Endothelial cell of umbilical vein (primary cell): ENCODE results near the gene UBE2Q2. TPM values are rescaled to one million over a fixed set of nuclear protein-coding genes. Genes with fewer than 3 reads are reported as not detected.
A peak's percentile ranks its signal among the peaks of the same experiment; 100 is the strongest.

Experiments used
- BruUV-seq: library from RNA; stranded (reverse); fragments of 400-500 nt; replicated peaks from 2 replicates; lab custom pipeline; 2021; lab: Mats Ljungman, UMichigan
- CTCF ChIA-PET: fragments of 300-600, 350-600 bp; sonication (Branson Sonifier 250); formaldehyde crosslinking; loops from one replicate; lab custom pipeline; 2021; ENCODE audit warnings: antibody characterized with exemption, inconsistent platforms; lab: Charles Lee
- POLR2A ChIA-PET: fragments of 300-600, 350-600 bp; sonication (Branson Sonifier 250); formaldehyde crosslinking; loops from one replicate; lab custom pipeline; 2021; ENCODE audit warnings: antibody characterized with exemption, inconsistent platforms; lab: Charles Lee
- DNase-seq: peaks from one replicate; pipeline ENCODE4 v3.0.0-alpha.2; 2011; ENCODE audit warnings: low read depth, low spot score
- FAIRE-seq: peaks from 2 replicates; lab custom pipeline; 2011; peaks lifted over from hg19 to GRCh38; lab: Jason Lieb, UNC
- H2AFZ ChIP-seq: 2 replicates; pipeline ENCODE4 v1.6.0; 2012; ENCODE audit warnings: low read depth, low read length, control low read depth, inconsistent platforms
- H3K27ac ChIP-seq: 2 replicates; pipeline ENCODE4 v1.5.1; 2011; ENCODE audit warnings: low read depth, mild to moderate bottlenecking, control low read depth, low read length, moderate library complexity; ENCODE audit not compliant: insufficient read depth
- H3K27me3 ChIP-seq, 2 experiments: 2 replicates each; pipeline versions ENCODE4 v1.6.0 to v1.6.1; 2011; ENCODE audit warnings: low read length in 2 of 2, mixed read lengths in 1 of 2; ENCODE audit not compliant: control insufficient read depth in 2 of 2, insufficient read depth in 2 of 2
- H3K36me3 ChIP-seq, 2 experiments: 2 replicates in 1 of 2; 3 replicates in 1 of 2; pipeline ENCODE4 v1.5.1; 2011; ENCODE audit warnings: low read length in 2 of 2, mild to moderate bottlenecking in 1 of 2, moderate library complexity in 1 of 2; ENCODE audit not compliant: control insufficient read depth in 2 of 2, insufficient read depth in 2 of 2; ENCODE audit errors: extremely low read depth in 1 of 2
- H3K4me1 ChIP-seq: 3 replicates; pipeline ENCODE4 v1.5.1; 2011; ENCODE audit warnings: mild to moderate bottlenecking, low read length; ENCODE audit not compliant: control insufficient read depth, insufficient read depth; ENCODE audit errors: extremely low read depth
- H3K4me2 ChIP-seq: 2 replicates; pipeline ENCODE4 v1.6.1; 2011; ENCODE audit warnings: low read length, control low read depth, mixed read lengths; ENCODE audit not compliant: insufficient read depth
- H3K4me3 ChIP-seq, 3 experiments: fragments of 200-600 bp in 1 of 3; sonication (generic), shearing (Covaris generic) in 1 of 3; replicated peaks in 1 of 3; 2 replicates each; pipeline ENCODE4 v1.5.1; 2011 to 2016; ENCODE audit warnings: control low read depth in 3 of 3, low read length in 3 of 3, mild to moderate bottlenecking in 2 of 3, inconsistent platforms in 1 of 3, low read depth in 1 of 3, moderate library complexity in 1 of 3; ENCODE audit not compliant: insufficient read depth in 1 of 3
- H3K79me2 ChIP-seq: 2 replicates; pipeline ENCODE4 v1.6.0; 2012; ENCODE audit warnings: low read length, inconsistent platforms; ENCODE audit not compliant: control insufficient read depth, insufficient read depth
- H3K9ac ChIP-seq: replicated peaks from 2 replicates; pipeline ENCODE3; 2011; ENCODE audit warnings: low read length, control low read depth; ENCODE audit not compliant: insufficient read depth; ENCODE audit errors: extremely low read depth
- H3K9me1 ChIP-seq: replicated peaks from 3 replicates; pipeline ENCODE4 v1.6.0; 2011; ENCODE audit warnings: mild to moderate bottlenecking, low read length; ENCODE audit not compliant: control insufficient read depth, insufficient read depth; ENCODE audit errors: extremely low read depth
- H3K9me3 ChIP-seq: replicated peaks from 2 replicates; pipeline ENCODE4 v1.5.1; 2012; ENCODE audit warnings: low read length, inconsistent platforms; ENCODE audit not compliant: control insufficient read depth, insufficient read depth
- H4K20me1 ChIP-seq: replicated peaks from 2 replicates; pipeline ENCODE3; 2011; ENCODE audit warnings: mild to moderate bottlenecking, low read length; ENCODE audit not compliant: control insufficient read depth, insufficient read depth; ENCODE audit errors: extremely low read depth
- CTCF ChIP-seq, 2 donors: IDR thresholded peaks; 1 replicate in 1 of 2; 2 replicates in 1 of 2; pipeline ENCODE4 v1.5.1; 2011; ENCODE audit warnings: low read length in 2 of 2, mild to moderate bottlenecking in 2 of 2, moderate library complexity in 2 of 2, control low read depth in 1 of 2, inconsistent platforms in 1 of 2, low read depth in 1 of 2; ENCODE audit not compliant: insufficient read depth in 1 of 2; ENCODE audit errors: extremely low read depth in 1 of 2
- EZH2 ChIP-seq: IDR thresholded peaks from 2 replicates; pipeline ENCODE4 v1.6.1; 2012; ENCODE audit warnings: borderline replicate concordance, low read depth, mild to moderate bottlenecking, moderate library complexity, low read length, inconsistent platforms; ENCODE audit not compliant: severe bottlenecking
- FOS ChIP-seq: IDR thresholded peaks from 2 replicates; pipeline ENCODE4 v1.6.1; 2011; ENCODE audit warnings: mild to moderate bottlenecking, low read length, moderate library complexity, borderline replicate concordance; ENCODE audit not compliant: insufficient read depth
- GATA2 ChIP-seq: IDR thresholded peaks from 2 replicates; pipeline ENCODE4 v1.7.0; 2011; ENCODE audit warnings: low read depth, mild to moderate bottlenecking, moderate library complexity, mixed read lengths, low read length; ENCODE audit not compliant: insufficient read length, insufficient read depth
- JUN ChIP-seq: IDR thresholded peaks from 2 replicates; pipeline ENCODE4 v1.6.1; 2011; ENCODE audit warnings: borderline replicate concordance, low read depth; ENCODE audit not compliant: insufficient read length, insufficient read depth
- MAX ChIP-seq: IDR thresholded peaks from 2 replicates; pipeline ENCODE4 v1.6.1; 2011; ENCODE audit not compliant: insufficient read depth, insufficient read length
- MYC ChIP-seq: IDR thresholded peaks from one replicate; pipeline ENCODE4 v1.6.1; 2011; ENCODE audit warnings: mild to moderate bottlenecking, low read depth, low read length
- POLR2A ChIP-seq: IDR thresholded peaks from 2 replicates; pipeline ENCODE4 v1.6.1; 2012; ENCODE audit warnings: low read depth, mild to moderate bottlenecking, control low read depth, low read length
- POLR2AphosphoS5 ChIP-seq: IDR thresholded peaks from 2 replicates; pipeline ENCODE4 v1.6.1; 2012; ENCODE audit warnings: low read depth, mild to moderate bottlenecking, control low read depth, low read length, moderate library complexity; ENCODE audit not compliant: insufficient read depth
- dilution Hi-C: fragments of 300-500 bp; cut with MboI; formaldehyde crosslinking; loops from one replicate; pipeline ENCODE4 v1.15.0; 2019; ENCODE audit warnings: low sequenced_read_pairs; ENCODE audit not compliant: extremely low pct_ligation_motif_present
- intact Hi-C: fragments of 100-400 bp; cut with micrococcal nuclease; formaldehyde crosslinking; loops from one replicate; pipeline ENCODE4 v1.10.0; 2022
- polyA plus RNA-seq, 4 experiments: library from polyadenylated mRNA; depleted of rRNA in 3 of 4; stranded (reverse) in 3 of 4; unstranded in 1 of 4; fragments of >200 nt; gene quantifications; 2 replicates each; pipeline versions ENCODE4 v1.2.1 to v1.2.3, GENCODE V29; 2011 to 2012; ENCODE audit warnings: missing spikeins in 1 of 4
- total RNA-seq: library from RNA; stranded (reverse); gene quantifications from 2 replicates; pipeline ENCODE4 v1.2.3, GENCODE V29; 2021

UBE2Q2 gene
- total and polyA plus RNA-seq, 2 donors (not counting 3 experiments of a cell fraction or from before 2014, with no cell fraction given): 12.9 to 32.8 TPM

GRCh38 chr15:75921732-75922703 lies 78.8 kb downstream of the UBE2Q2 start:
- no peaks in the 10 kb centered on the region for H3K9me3 ChIP-seq
- H3K4me1 ChIP-seq: peaks cover 12% of the 10 kb centered on the region
- ChIA-PET POLR2A (interaction anchor here (0.7 kb wide), 1 partner anchor 79 kb away, joined by 3 read pairs; the partner anchor contains the start of gene UBE2Q2), CTCF (interaction anchor here (0.6 to 6.4 kb wide), 26 partner anchors 10 to 275 kb away, joined by 3 to 80 read pairs (median 4); no protein-coding TSS in a partner anchor)
- no peak overlapping the region for H3K4me3 ChIP-seq
- H2AFZ ChIP-seq: no peak overlapping the region
- H4K20me1 ChIP-seq: no peaks in the 10 kb centered on the region
- DNase-seq (peak; percentile 77), FAIRE-seq (peak; percentile 74)
- no peaks in the 10 kb centered on the region for H3K27me3 ChIP-seq
- TF ChIP-seq MYC (no peak), POLR2AphosphoS5 (no peak), CTCF (IDR thresholded peaks at IDR 0.05; ENCODE audit: extremely low read depth in 1 of 2, insufficient read depth in 1 of 2, low read depth in 1 of 2, low read length in 2 of 2) (peak; percentile 34 to 44), JUN (no peak), FOS (peak; percentile 18), GATA2 (no peak), EZH2 (no peak), POLR2A (no peak), MAX (no peak)
- H3K79me2 ChIP-seq: peaks cover 38% of the 10 kb centered on the region
- H3K9me1 ChIP-seq: no peaks in the 10 kb centered on the region
- no peak overlapping the region for H3K27ac ChIP-seq
- H3K4me2 ChIP-seq: no peak overlapping the region
- dilution Hi-C loops: no loop called here
- peaks cover 3 to 7% of the 10 kb centered on the region in 2 experiments for H3K36me3 ChIP-seq
- intact Hi-C loops: loop anchor here (1.0 to 10.0 kb wide), 6 partner anchors 8 to 230 kb away; no protein-coding TSS in a partner anchor
- H3K9ac ChIP-seq: no peak overlapping the region
- BruUV-seq: no TSS peak
